ENCODE data around the gene AHSA1.

The AHSA1 gene

DNA sequence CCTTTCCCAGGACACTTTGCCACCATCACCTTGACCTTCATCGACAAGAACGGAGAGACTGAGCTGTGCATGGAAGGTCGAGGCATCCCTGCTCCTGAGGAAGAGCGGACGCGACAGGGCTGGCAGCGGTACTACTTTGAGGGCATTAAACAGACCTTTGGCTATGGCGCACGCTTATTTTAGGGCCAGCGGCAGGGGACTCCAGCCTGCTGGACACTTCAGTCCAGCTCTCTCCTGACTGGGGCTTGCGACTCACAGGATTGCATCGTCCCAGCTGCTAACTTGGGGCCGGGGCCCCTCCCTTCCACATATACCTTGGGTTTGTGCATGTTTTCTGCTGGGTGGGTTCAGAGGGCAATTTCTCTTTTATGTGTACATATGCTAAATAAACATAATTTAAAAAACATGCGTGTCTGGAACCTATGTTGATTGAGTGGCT lies 11.2 kb downstream of the AHSA1 start:
- Histone ChIP-seq H3K79me2 (ENCODE audit: control insufficient read depth, low read length) (no peaks in the 10 kb centered on the region), H3K4me1 (ENCODE audit: control insufficient read depth, low read length) (no peaks in the 10 kb centered on the region), H3K36me3 (ENCODE audit: control insufficient read depth, low read length) (peaks cover 52% of the 10 kb centered on the region), H3K27me3 (ENCODE audit: control insufficient read depth, low read length) (peaks cover 3% of the 10 kb centered on the region; the same call in 1 of the 2 replicates), H3K9me3 (ENCODE audit: control insufficient read depth, insufficient read depth, low read length) (no peaks in the 10 kb centered on the region), H3F3A (ENCODE audit: control insufficient read depth, insufficient read depth) (peaks cover 33% of the 10 kb centered on the region), H3K4me2 (ENCODE audit: low read length) (no peak overlapping the region), H3K27ac (ENCODE audit: low read depth, low read length) (no peak overlapping the region), H4K20me1 (ENCODE audit: control insufficient read depth, insufficient read depth, low read depth, low read length) (no peaks in the 10 kb centered on the region), H3K9me2 (replicated peaks; ENCODE audit: control insufficient read depth, low read length) (no peaks in the 10 kb centered on the region), H3K4me3 (ENCODE audit: low read length) (no peak overlapping the region)
- TF ChIP-seq EZH2phosphoT487 (IDR thresholded peaks at IDR 0.05; ENCODE audit: borderline replicate concordance, low read length): no peak
- TF ChIP-seq, protein P1, sequence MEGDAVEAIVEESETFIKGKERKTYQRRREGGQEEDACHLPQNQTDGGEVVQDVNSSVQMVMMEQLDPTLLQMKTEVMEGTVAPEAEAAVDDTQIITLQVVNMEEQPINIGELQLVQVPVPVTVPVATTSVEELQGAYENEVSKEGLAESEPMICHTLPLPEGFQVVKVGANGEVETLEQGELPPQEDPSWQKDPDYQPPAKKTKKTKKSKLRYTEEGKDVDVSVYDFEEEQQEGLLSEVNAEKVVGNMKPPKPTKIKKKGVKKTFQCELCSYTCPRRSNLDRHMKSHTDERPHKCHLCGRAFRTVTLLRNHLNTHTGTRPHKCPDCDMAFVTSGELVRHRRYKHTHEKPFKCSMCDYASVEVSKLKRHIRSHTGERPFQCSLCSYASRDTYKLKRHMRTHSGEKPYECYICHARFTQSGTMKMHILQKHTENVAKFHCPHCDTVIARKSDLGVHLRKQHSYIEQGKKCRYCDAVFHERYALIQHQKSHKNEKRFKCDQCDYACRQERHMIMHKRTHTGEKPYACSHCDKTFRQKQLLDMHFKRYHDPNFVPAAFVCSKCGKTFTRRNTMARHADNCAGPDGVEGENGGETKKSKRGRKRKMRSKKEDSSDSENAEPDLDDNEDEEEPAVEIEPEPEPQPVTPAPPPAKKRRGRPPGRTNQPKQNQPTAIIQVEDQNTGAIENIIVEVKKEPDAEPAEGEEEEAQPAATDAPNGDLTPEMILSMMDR (IDR thresholded peaks at IDR 0.05; ENCODE audit: low read depth, low read length, poor library complexity, severe bottlenecking): no peak

DNA sequence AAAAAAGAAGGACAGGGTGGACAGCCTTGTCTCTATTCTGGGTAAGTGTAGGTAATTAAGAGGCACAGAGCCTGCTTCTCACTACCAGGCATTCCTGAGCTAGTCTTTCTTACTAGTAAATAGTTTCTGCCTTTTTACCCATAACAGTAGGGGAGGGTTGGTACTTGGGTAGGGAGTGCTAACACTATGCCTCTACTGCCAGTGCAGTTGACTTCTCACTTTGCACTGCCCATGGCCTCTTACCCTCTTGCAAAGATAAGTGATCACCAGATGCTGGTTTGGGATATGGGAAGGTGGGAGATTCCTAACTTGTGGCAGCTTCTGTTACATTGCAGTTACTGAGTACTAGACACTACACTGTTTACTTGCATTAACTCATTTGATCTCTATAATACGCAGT lies 11.6 kb downstream of the AHSA1 start:
- Histone ChIP-seq H3F3A (ENCODE audit: control insufficient read depth, insufficient read depth) (peaks cover 33% of the 10 kb centered on the region), H3K4me1 (ENCODE audit: control insufficient read depth, low read length) (no peaks in the 10 kb centered on the region), H3K36me3 (ENCODE audit: control insufficient read depth, low read length) (peaks cover 48% of the 10 kb centered on the region)

DNA sequence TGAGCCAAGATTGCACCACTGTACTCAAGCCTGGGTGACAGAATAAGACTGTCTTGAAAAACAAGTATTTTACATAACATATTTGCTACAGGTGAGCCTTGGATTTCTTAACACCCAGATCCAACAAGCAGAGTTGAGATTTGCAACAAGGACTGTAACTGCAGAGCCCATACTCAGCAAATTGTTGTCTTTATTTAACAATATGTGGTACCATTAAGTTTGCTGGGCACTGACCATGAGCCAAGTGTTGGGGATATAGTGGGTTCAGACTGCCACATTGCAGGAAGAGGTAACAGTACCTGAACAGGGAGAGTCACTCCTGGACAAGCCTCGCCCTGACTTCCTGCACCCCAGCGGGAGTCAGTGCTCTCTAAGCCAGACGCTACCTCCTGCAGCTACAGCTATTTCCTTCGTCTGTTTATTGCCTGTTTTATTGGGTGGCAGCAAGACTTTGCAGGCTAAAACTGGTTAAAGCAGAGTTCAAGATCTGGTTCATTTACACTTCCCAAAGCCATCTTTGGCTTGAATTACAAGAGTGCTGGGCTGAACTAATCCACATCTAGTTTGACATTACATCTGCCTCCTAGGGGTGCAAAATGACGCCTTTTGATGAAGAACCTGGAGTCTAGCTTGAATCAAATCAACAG lies 12.5 kb downstream of the AHSA1 start:
- H3F3A ChIP-seq (ENCODE audit: control insufficient read depth, insufficient read depth): peaks cover 33% of the 10 kb centered on the region
- H3K4me3 ChIP-seq (ENCODE audit: low read length): no peak overlapping the region
- no peaks in the 10 kb centered on the region for H3K79me2 ChIP-seq (ENCODE audit: control insufficient read depth, low read length)
- no peaks in the 10 kb centered on the region for H4K20me1 ChIP-seq (ENCODE audit: control insufficient read depth, insufficient read depth, low read depth, low read length)
- H3K36me3 ChIP-seq (ENCODE audit: control insufficient read depth, low read length): peaks cover 40% of the 10 kb centered on the region
- H3K4me1 ChIP-seq (ENCODE audit: control insufficient read depth, low read length): no peaks in the 10 kb centered on the region
- no peaks in the 10 kb centered on the region for H3K9me2 ChIP-seq (replicated peaks; ENCODE audit: control insufficient read depth, low read length)
- no peak overlapping the region for H3K27ac ChIP-seq (ENCODE audit: low read depth, low read length)
- H3K27me3 ChIP-seq (ENCODE audit: control insufficient read depth, low read length): peaks cover 3% of the 10 kb centered on the region; the same call in 1 of the 2 replicates
- TF ChIP-seq, protein P1 (IDR thresholded peaks at IDR 0.05; ENCODE audit: low read depth, low read length, poor library complexity, severe bottlenecking): no peak
- no peak for TF ChIP-seq EZH2phosphoT487 (IDR thresholded peaks at IDR 0.05; ENCODE audit: borderline replicate concordance, low read length)
- no peaks in the 10 kb centered on the region for H3K9me3 ChIP-seq (ENCODE audit: control insufficient read depth, insufficient read depth, low read length)
- H3K4me2 ChIP-seq (ENCODE audit: low read length): no peak overlapping the region

More for the DNA sequence above, 11.6 kb downstream of the AHSA1 start:
- H3K4me2 ChIP-seq (ENCODE audit: low read length): no peak overlapping the region
- H3K4me3 ChIP-seq (ENCODE audit: low read length): no peak overlapping the region
- H3K27ac ChIP-seq (ENCODE audit: low read depth, low read length): no peak overlapping the region
- H4K20me1 ChIP-seq (ENCODE audit: control insufficient read depth, insufficient read depth, low read depth, low read length): no peaks in the 10 kb centered on the region
- no peak for TF ChIP-seq EZH2phosphoT487 (IDR thresholded peaks at IDR 0.05; ENCODE audit: borderline replicate concordance, low read length)
- TF ChIP-seq, protein P1 (IDR thresholded peaks at IDR 0.05; ENCODE audit: low read depth, low read length, poor library complexity, severe bottlenecking): no peak
- H3K27me3 ChIP-seq (ENCODE audit: control insufficient read depth, low read length): peaks cover 3% of the 10 kb centered on the region; the same call in 1 of the 2 replicates
- H3K9me2 ChIP-seq (replicated peaks; ENCODE audit: control insufficient read depth, low read length): no peaks in the 10 kb centered on the region
- H3K79me2 ChIP-seq (ENCODE audit: control insufficient read depth, low read length): no peaks in the 10 kb centered on the region
- no peaks in the 10 kb centered on the region for H3K9me3 ChIP-seq (ENCODE audit: control insufficient read depth, insufficient read depth, low read length)

Measured in DOHH2 (cell line).